Measurements from ENCODE around the gene ATAD3B. TPM values are rescaled to one million over a fixed set of nuclear protein-coding genes. Genes with fewer than 3 reads are reported as not detected.
"Not testable (repeated sequence)": the region's sequence is repeated elsewhere in the genome, so short reads cannot be mapped to it uniquely, and the experiment has no call there.

Gene ATAD3B
- polyA plus RNA-seq, 2 of the 4 experiments (the other 2 are of a cell fraction) = 0.21 to 0.99 TPM

DNA sequence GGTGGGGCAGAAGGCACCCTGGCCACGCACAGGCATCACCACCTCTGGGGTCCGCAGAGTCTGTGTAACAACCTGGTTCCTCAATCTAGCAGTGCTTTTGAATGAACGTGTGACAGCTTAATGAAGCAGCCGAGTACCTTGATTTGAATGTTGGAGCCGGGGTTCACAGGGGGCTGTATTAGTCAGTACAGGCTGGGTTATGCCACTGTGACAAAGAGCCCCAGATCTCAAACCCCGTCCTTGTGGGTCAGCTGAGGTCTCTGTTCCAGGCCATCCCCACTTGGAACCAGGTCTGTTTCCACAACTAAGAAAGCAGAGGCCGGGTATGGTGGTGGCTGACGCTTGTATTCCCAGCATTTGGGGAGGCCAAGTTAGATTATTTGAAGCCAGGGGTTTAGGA, 58.4 kb downstream of the ATAD3B start:
- Histone ChIP-seq H3K4me1 (no peaks in the 10 kb centered on the region), H3K4me3 (no peak overlapping the region), H3K27ac (no peak overlapping the region), H3K4me2 (no peak overlapping the region), H3K9me3 (no peaks in the 10 kb centered on the region; the same call in 2 of the 3 replicates)
- FAIRE-seq (no peak), ATAC-seq (no peak), DNase-seq (ENCODE audit: low read depth in 1 of 2, low spot score in 1 of 2) (no peak)
- ChIA-PET CTCF (no interaction called here), POLR2A (no interaction called here)
- 87% methylated on average over 3 of the region's 8 CpGs for WGBS (ENCODE audit: missing lambda C conversion rate)
- TF ChIP-seq FOSB (CRISPR knock-in tag; IDR thresholded peaks at IDR 0.05) (no peak), TFCP2L1 (CRISPR knock-in tag; IDR thresholded peaks at IDR 0.05) (no peak), ZSCAN20 (CRISPR knock-in tag; IDR thresholded peaks at IDR 0.05) (no peak), MYC (IDR thresholded peaks at IDR 0.05; ENCODE audit: borderline replicate concordance, low read length) (no peak), ZC3H11A (IDR thresholded peaks at IDR 0.05) (no peak), TP53 (CRISPR knock-in tag; IDR thresholded peaks at IDR 0.05) (no peak), JUN (IDR thresholded peaks at IDR 0.05) (no peak), CEBPB (IDR thresholded peaks at IDR 0.05) (no peak), HEYL (CRISPR knock-in tag; IDR thresholded peaks at IDR 0.05) (no peak), CHD2 (IDR thresholded peaks at IDR 0.05; ENCODE audit: low read length, partially characterized antibody) (no peak), RAD21 (conservative IDR thresholded peaks at IDR 0.05 in 1 of 2, IDR thresholded peaks at IDR 0.05 in 1 of 2) (no peak), KDM1A (IDR thresholded peaks at IDR 0.05; ENCODE audit: low read depth) (no peak)
- TF ChIP-seq, protein P1, sequence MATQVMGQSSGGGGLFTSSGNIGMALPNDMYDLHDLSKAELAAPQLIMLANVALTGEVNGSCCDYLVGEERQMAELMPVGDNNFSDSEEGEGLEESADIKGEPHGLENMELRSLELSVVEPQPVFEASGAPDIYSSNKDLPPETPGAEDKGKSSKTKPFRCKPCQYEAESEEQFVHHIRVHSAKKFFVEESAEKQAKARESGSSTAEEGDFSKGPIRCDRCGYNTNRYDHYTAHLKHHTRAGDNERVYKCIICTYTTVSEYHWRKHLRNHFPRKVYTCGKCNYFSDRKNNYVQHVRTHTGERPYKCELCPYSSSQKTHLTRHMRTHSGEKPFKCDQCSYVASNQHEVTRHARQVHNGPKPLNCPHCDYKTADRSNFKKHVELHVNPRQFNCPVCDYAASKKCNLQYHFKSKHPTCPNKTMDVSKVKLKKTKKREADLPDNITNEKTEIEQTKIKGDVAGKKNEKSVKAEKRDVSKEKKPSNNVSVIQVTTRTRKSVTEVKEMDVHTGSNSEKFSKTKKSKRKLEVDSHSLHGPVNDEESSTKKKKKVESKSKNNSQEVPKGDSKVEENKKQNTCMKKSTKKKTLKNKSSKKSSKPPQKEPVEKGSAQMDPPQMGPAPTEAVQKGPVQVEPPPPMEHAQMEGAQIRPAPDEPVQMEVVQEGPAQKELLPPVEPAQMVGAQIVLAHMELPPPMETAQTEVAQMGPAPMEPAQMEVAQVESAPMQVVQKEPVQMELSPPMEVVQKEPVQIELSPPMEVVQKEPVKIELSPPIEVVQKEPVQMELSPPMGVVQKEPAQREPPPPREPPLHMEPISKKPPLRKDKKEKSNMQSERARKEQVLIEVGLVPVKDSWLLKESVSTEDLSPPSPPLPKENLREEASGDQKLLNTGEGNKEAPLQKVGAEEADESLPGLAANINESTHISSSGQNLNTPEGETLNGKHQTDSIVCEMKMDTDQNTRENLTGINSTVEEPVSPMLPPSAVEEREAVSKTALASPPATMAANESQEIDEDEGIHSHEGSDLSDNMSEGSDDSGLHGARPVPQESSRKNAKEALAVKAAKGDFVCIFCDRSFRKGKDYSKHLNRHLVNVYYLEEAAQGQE (IDR thresholded peaks at IDR 0.05) = no peak
- TF ChIP-seq, protein P2, sequence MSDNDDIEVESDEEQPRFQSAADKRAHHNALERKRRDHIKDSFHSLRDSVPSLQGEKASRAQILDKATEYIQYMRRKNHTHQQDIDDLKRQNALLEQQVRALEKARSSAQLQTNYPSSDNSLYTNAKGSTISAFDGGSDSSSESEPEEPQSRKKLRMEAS (IDR thresholded peaks at IDR 0.05) = no peak

DNA sequence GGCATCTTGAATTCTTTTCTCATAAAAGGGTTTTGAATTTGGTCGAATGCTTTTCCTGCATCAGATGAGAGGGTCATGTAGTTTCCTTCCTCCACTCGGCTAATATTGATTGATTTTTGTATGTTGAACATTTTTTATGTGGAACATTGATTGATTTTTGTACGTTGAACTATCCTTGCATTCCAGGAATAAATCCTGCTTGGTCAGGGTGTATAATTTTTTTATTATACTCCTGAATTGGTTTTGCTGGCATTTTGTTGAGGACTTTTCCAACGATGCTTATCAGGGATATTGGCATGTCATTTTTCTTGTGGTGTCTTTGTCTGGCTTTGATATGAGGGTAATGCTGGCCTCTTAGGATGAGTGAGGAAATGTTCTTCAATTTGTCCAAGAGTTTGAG, 60.4 kb downstream of the ATAD3B start:
- WGBS (ENCODE audit: missing lambda C conversion rate) = 94% methylated on average over 4 of the region's 4 CpGs
- ATAC-seq (no peak), FAIRE-seq (no peak), DNase-seq (ENCODE audit: low read depth in 1 of 2, low spot score in 1 of 2) (no peak)
- Histone ChIP-seq H3K4me1 (no peaks in the 10 kb centered on the region), H3K4me3 (no peak overlapping the region), H3K4me2 (no peak overlapping the region), H3K9me3 (no peaks in the 10 kb centered on the region; the same call in 2 of the 3 replicates), H3K27ac (no peak overlapping the region)
- POLR2A ChIA-PET = no interaction called here
- no peak for TF ChIP-seq CHD4 (IDR thresholded peaks at IDR 0.05; ENCODE audit: borderline replicate concordance)
- no peak for TF ChIP-seq CBX8 (IDR thresholded peaks at IDR 0.05)
- TF ChIP-seq RFX5 (IDR thresholded peaks at IDR 0.05) = no peak
- CTCF ChIA-PET = no interaction called here

DNA sequence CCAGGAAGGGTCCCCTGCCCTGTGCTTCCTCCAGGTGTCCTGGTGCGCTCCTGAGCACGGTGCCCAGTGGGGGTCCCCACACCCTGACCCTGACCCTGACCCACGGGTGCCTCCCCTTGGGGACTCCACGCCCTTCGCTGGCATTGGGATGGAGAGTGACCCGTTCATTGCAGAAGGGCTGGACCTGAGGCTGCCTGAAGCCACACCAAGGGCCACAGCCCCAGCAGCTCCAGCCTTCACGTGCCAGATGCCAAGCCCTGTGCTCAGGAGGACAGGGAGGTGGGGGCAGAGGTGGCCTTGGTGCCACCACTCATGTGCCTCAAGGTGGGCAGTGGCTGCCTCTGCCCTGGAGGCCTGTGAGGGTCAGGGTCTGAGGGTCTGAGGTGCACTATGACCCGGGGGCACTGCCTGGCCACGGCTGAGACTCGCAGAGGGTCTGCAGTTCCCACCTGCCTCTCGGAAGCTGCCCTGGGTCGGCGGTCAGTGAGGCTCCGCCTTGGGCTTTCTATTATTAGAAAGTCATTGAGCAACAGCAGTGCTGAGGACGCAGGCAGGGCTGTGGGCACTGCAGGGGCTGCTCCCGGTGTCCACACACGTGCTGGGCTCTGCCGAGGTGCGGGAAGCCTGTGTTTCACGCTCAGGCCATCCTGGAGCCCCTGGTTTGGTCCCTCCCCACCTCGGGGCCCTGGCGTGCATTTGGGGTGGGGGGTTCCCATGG, 61.8 kb downstream of the ATAD3B start:
- POLR2A ChIA-PET, FAIRE-seq: not testable (repeated sequence)
- 87% methylated on average over 6 of the region's 22 CpGs for WGBS (ENCODE audit: missing lambda C conversion rate)

DNA sequence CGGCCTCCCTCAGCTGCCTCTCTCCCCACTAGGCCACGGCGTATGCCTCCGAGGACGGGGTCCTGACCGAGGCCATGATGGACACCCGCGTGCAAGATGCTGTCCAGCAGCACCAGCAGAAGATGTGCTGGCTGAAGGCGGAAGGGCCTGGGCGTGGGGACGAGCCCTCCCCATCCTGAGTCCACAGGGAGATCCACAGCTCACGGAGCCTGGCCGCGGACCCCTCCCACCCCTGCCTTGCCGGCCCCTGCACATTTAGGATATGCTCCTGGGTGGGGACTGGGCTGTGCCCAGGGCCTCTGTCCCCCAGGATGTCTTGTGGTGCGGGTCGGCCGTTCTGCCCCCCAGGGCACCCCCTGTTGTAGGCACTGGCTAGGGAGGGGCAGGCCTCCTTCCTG, 62.3 kb downstream of the ATAD3B start:
- H3K4me2 ChIP-seq; H3K4me1 ChIP-seq; DNase-seq (ENCODE audit: low read depth in 1 of 2, low spot score in 1 of 2); FAIRE-seq; H3K27ac ChIP-seq; POLR2A ChIA-PET; ATAC-seq; CTCF ChIA-PET; H3K9me3 ChIP-seq; H3K4me3 ChIP-seq: not testable (repeated sequence)
- WGBS (ENCODE audit: missing lambda C conversion rate) = 92% methylated on average over 6 of the region's 18 CpGs

More for the DNA sequence above, 61.8 kb downstream of the ATAD3B start:
- H3K27ac ChIP-seq; ATAC-seq; H3K4me3 ChIP-seq; H3K4me1 ChIP-seq; H3K4me2 ChIP-seq; DNase-seq (ENCODE audit: low read depth in 1 of 2, low spot score in 1 of 2); CTCF ChIA-PET; H3K9me3 ChIP-seq: not testable (repeated sequence)
